Stimulated activated CD4-positive, alpha-beta T cell treated with anti-CD3 and anti-CD28 coated beads, TNF-alpha, amount 100 ng/mL, for 48 hours (primary cell): ENCODE data around the gene FRAT2.
A peak's percentile ranks its signal among the peaks of the same experiment; 100 is the strongest.

Experiments
- DNase-seq, 3 donors: peaks; one replicate each; pipeline ENCODE4 v3.0.0-alpha.2; 2020; ENCODE audit warnings: low read depth in 3 of 3

The FRAT2 gene

GRCh38 chr10:97334370-97335175, at the start of gene FRAT2:
TSS of gene FRAT2 (minus strand) at chr10:97334729. CDS start at chr10:97334572, 157 bp downstream.
- DNase-seq: peak; percentile 68 to 80 (median 71)

GRCh38 chr10:97384156-97384555, 49.6 kb upstream of the FRAT2 start:
- DNase-seq: no peak

GRCh38 chr10:97383159-97383558, 48.6 kb upstream of the FRAT2 start:
- DNase-seq: no peak

GRCh38 chr10:97381626-97382025, 47.1 kb upstream of the FRAT2 start:
- DNase-seq: no peak

GRCh38 chr10:97380516-97380915, 46.0 kb upstream of the FRAT2 start:
- no peak for DNase-seq

- DNase-seq: no peak
Measured at GRCh38 chr10:97378933-97379921, 44.7 kb upstream of the FRAT2 start.

GRCh38 chr10:97376413-97376812, 41.9 kb upstream of the FRAT2 start:
- no peak for DNase-seq

- no peak for DNase-seq
Measured at GRCh38 chr10:97373456-97373855, 38.9 kb upstream of the FRAT2 start.

GRCh38 chr10:97372233-97372875, 37.8 kb upstream of the FRAT2 start:
- no peak for DNase-seq

- no peak for DNase-seq
Measured at GRCh38 chr10:97371696-97372095, 37.2 kb upstream of the FRAT2 start.

- no peak for DNase-seq
Measured at GRCh38 chr10:97367126-97367649, 32.7 kb upstream of the FRAT2 start.

GRCh38 chr10:97366572-97366971, 32.0 kb upstream of the FRAT2 start:
- no peak for DNase-seq

- no peak for DNase-seq
Measured at GRCh38 chr10:97365761-97366351, 31.3 kb upstream of the FRAT2 start.

- DNase-seq: no peak
Measured at GRCh38 chr10:97363071-97363470, 28.5 kb upstream of the FRAT2 start.

GRCh38 chr10:97362310-97363033, 27.9 kb upstream of the FRAT2 start:
- no peak for DNase-seq

- DNase-seq: no peak
Measured at GRCh38 chr10:97361537-97361901, 27.0 kb upstream of the FRAT2 start.

GRCh38 chr10:97360705-97361536, 26.4 kb upstream of the FRAT2 start:
- no peak for DNase-seq

- no peak for DNase-seq
Measured at GRCh38 chr10:97358781-97359180, 24.3 kb upstream of the FRAT2 start.

- DNase-seq: no peak
Measured at GRCh38 chr10:97358349-97358748, 23.8 kb upstream of the FRAT2 start.

GRCh38 chr10:97356918-97357317, 22.4 kb upstream of the FRAT2 start:
- DNase-seq: no peak
